EH (cell line): ENCODE measurements around the gene APC2.
A peak's percentile ranks its signal among the peaks of the same experiment; 100 is the strongest.
"Not testable (repeated sequence)": the region's sequence is repeated elsewhere in the genome, so short reads cannot be mapped to it uniquely, and the experiment has no call there.

ENCODE experiments used
- DNase-seq: peaks from one replicate; pipeline ENCODE4 v3.0.0-alpha.2; 2015; ENCODE audit warnings: low read depth

APC2 gene

GRCh38 chr19:1512671-1513498 is 63.0 kb downstream of the APC2 start, which contains the start of gene ADAMTSL5:
ADAMTSL5 (minus strand) TSS chr19:1513019; CDS start chr19:1510943, 2,076 bp downstream.
- peak; percentile 75 for DNase-seq

GRCh38 chr19:1513499-1514294 is 63.8 kb downstream of the APC2 start:
- peak; percentile 63 for DNase-seq

- DNase-seq, result no peak
These were observed 64.4 kb downstream of the APC2 start for GRCh38 chr19:1514295-1514661.

- DNase-seq, result no peak
These were observed 65.2 kb downstream of the APC2 start for GRCh38 chr19:1514986-1515721.

GRCh38 chr19:1516395-1516753 is 66.5 kb downstream of the APC2 start:
- DNase-seq, result no peak

GRCh38 chr19:1518471-1518870 is 68.5 kb downstream of the APC2 start:
- DNase-seq, result no peak

GRCh38 chr19:1519802-1520201 is 69.9 kb downstream of the APC2 start:
- DNase-seq, result not testable (repeated sequence)

GRCh38 chr19:1520203-1520780 is 70.4 kb downstream of the APC2 start:
- no peak for DNase-seq

- no peak for DNase-seq
These were observed 71.7 kb downstream of the APC2 start for GRCh38 chr19:1521636-1522035.

- DNase-seq, result peak; percentile 21
These were observed 72.1 kb downstream of the APC2 start for GRCh38 chr19:1522061-1522460.

- no peak for DNase-seq
These were observed 72.9 kb downstream of the APC2 start for GRCh38 chr19:1522838-1523237.
